Right hindlimb (tissue), 1 donor: ENCODE data around the gene UBA52.
"Not testable (repeated sequence)": the region's sequence is repeated elsewhere in the genome, so short reads cannot be mapped to it uniquely, and the experiment has no call there.

ENCODE experiments used
- DNase-seq: peaks from one replicate; pipeline ENCODE4 v3.0.0-alpha.2; 2018

UBA52 gene

GRCh38 chr19:18593367-18594095 lies 21.9 kb downstream of the UBA52 start:
- DNase-seq: no peak

DNA sequence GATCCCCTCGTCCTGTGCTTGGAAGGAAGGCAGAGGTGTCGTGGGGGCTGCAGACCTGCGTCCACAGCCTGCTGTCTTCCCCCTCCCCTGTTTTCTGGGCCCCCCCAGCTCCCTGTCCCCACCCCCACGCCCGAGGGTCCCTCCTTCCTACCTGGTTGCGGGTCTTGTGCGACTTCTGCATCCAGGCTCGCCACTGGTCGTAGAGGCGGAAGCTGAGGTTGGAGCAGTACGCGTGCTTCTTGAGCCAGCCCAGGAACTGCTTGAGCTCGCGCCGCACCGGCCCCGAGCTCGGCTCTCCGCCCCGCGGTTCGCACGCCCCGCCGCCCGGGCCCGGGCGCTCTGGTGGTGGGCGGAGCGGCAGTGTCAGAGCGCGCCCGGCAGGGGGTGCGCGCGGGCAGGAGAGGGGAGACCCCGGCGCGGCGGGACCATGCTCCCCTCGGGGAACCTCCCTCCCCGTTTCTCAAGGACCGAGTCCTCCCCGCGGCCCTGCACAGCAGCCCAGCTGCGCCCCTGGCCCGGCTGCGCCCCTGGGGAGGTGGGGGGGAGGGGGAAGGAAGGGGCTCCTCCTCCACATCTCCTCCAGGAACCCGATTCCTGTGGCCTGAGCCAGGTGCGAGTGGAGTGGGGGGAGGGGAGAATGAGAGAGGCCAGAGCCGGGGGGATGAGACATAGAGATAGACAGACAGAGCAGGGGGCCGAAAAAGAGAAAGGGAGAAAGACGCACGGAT lies 22.6 kb downstream of the UBA52 start:
- peak; percentile 87 for DNase-seq

GRCh38 chr19:18594824-18595373 lies 23.2 kb downstream of the UBA52 start:
- DNase-seq: peak; percentile 78

GRCh38 chr19:18595475-18595874 lies 23.8 kb downstream of the UBA52 start:
- no peak for DNase-seq

- no peak for DNase-seq
These were observed 25.1 kb downstream of the UBA52 start for GRCh38 chr19:18596752-18597157.

DNA sequence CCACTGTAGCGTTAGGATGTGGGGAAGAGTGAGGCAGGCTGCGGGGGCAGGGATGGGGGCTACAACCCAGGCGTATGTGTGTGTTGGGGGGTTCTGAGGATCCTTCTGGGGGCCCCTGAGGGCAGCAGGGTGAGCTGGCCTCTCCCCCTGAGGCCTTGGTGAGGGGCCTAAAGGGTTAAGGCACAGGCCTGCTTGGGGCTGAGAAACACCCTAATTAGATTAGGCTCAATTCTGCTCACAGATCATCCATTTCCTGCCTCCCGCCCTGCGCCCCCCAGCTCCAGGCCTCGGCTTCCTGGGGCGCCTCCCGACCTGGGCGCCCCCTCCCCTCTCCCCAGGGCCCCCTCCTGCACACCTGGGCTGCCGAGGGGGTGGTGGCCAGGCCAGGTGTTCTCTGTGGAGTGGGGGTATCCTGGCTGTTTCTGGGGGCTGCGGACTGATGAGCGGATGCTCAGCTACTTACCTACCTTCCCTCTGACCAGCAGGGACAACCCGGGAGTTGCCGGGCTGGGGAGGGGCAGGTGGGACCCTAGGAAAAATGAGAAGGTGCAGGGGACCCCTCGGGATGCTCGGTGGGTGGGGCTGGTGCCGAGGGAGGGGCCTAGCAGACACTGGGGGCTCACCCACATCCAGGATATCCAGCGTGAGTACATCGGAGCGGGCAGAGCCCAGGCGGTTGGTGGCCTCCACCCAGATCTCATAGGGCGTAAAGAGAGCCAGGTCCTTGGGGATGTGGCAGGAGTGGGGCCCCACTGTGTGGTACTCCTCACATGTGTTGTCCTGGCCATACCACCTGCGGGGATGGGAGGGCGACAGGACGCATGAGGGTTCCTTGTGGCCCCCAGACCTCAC lies 26.4 kb downstream of the UBA52 start:
- no peak for DNase-seq

GRCh38 chr19:18599485-18599884 lies 27.8 kb downstream of the UBA52 start:
- no peak for DNase-seq

DNA sequence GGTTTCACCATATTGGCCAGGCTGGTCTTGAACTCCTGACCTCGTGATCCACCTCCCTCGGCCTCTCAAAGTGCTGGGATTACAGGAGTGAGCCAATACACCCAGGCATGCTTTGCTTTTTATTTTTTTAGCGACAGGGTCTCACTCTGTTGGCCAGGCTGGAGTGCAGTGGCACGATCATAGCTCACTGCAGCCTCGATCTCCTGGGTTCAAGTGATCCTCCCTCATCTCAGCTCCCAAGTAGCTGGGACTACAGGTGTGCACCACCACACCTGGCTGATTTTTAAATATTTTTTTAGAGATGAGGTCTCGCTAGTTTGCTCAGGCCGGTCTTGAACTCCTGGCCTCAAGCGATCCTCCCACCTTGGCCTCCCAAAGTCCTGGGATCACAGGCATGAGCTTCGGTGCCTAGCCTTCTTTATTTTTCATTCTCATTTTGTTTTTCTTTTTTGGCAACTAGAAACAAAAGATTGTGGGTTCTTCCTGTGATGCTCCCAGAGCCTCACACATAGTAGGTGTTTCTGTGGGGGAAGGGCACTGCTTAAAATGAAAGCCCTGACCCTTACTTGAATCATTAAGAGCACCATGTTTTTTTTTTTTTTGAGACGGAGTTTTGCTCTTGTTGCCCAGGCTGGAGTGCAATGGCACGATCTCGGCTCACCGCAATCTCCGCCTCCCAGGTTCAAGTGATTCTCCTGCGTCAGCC lies 29.2 kb downstream of the UBA52 start:
- DNase-seq: not testable (repeated sequence)

- DNase-seq: no peak
These were observed 30.2 kb downstream of the UBA52 start for GRCh38 chr19:18601875-18602274.

DNA sequence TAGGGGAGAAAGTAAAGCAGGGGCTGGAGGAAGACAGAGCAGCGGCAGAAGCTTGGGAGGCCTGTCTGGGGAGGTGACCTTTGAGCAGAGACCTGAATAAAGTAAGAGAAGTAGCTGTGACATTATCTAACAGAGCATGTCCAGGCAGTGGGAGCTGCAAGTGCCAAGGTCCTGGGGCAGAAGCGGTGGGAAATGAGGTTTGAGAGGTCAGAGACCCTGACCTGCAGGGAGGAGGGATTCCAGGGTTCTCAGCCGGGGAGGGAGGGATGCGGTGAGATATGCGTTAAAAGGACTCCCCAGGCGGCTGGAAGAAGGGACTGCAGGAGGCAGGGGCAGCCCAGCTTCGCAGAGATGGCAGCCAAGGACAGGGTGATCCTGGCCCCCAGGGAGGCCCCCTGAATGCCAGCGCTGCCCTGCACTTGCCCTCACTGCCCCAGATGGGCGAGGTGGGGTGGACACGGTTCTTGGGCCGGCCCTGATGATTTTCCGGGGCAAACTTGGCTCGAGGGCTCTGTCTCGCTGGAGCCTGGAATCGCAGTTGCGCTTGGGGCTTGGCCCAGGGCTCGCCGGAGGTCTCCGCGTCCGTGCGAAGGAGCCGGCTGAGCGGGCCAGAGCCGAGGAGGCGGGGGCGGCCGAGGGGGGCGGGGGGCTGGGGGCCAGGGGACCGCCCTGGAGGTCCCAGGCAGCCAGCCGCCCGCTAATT lies 31.7 kb downstream of the UBA52 start:
- no peak for DNase-seq

DNA sequence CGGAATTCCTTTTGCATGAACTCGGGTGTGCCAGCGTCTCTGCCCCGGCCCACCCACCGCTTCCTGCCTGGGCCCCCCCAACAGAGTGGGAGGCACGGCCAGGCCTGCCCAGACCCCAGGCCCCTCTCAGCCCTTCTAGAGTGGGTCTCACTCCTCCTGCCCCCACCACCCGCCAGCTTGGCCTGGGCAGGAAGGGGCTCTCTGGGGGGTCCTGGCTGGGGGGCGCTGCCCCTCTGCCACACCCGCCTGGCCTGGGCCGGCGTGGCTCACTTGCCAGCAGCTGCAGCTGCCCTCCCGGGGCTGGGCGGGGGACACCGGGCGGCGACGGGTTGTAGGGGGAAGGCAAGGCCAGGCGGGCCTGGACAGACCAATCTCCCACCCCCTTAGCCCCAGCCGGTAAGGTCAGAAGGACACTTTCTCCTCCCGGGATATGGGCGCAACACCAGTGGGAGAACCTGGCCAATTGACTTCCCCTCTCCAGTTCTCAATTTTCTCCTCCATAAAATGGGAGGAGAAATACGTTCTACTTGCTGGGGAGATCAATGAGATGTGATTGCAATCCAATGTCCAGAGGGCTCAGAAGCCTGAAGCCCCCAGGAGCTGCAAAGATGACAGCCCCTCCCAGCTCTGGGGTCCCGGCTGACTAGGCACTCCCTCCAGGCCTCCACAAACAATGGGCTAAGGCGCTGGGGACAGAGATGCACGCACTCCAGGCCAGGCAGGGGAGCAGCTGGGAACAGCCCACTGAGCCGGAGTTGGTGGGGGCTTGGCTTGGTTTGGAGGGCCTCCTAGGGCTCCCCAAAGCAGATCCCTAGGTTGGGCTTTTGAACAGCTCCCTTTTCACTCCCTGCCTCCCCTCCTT lies 32.5 kb downstream of the UBA52 start:
- DNase-seq: no peak

DNA sequence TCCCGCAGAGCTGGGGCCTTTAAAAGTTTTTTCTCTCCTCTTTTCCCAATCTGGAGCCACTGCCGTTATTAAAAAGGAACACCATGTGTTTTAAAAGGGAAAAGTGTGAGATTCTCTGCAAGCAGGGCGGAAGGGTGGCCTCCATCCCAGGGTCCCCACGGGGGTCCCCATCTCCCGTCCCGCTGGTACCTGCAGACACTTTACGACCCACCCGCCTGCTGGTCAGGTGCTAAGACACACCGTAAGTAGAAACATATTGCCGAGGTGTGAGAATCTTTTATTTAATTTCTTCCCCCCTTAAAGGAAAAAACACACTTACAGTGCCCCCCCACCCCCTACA lies 33.1 kb downstream of the UBA52 start:
- DNase-seq: no peak

- no peak for DNase-seq
These were observed 33.5 kb downstream of the UBA52 start for GRCh38 chr19:18605196-18605545.

- no peak for DNase-seq
These were observed 34.1 kb downstream of the UBA52 start for GRCh38 chr19:18605546-18606280.

DNA sequence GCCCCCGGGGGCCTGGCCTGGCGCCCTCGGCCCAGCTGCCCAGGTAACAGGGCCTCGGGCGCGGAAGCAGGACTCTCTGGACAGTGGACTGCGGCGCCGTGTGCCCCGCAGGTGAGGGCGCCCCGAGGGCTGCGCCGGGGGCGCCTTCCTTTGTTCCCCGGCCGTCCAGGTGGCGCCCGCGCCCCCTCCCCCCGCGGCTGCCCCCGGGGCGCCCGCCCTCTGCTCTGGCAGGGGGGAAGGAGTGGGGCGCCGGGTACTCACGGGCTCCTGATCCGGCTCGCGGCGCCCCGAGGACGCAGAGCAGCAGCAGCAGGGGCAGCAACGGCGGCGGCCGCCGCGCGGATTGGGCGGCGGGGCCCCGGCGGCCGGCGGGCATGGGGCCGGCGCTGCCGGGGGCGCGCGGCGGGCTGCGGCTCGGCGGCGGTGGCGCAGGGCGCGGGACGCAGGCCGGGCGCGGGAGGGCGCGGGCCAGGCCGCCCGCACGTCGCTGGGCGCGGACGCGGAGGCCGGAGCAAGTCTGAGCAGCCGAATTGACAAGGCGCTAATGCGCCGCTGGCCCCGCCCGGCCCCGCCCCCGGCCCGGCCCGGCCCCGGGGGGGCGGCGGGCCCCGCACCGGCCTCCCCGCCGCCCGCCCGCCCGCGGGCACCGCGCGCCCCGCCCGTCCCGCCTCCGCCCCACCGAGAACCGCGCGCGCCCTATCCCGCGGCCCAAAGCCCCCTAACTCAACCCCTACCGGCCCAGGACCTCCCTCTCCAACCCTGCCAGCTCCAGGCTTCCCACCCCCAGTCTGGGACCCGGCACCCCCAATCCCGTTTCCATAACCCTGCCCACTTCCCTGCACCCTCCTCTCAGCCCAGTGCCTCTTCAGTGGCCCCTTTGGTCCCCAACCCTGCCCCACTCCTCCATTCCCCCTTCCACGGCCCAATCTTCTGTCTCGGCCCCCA lies 34.9 kb downstream of the UBA52 start, which contains the start of gene CRLF1:
TSS of gene CRLF1 (minus strand) at position 519 of the 945 bp plus-strand sequence. CDS start at position 376, 143 bp downstream.
- no peak for DNase-seq

DNA sequence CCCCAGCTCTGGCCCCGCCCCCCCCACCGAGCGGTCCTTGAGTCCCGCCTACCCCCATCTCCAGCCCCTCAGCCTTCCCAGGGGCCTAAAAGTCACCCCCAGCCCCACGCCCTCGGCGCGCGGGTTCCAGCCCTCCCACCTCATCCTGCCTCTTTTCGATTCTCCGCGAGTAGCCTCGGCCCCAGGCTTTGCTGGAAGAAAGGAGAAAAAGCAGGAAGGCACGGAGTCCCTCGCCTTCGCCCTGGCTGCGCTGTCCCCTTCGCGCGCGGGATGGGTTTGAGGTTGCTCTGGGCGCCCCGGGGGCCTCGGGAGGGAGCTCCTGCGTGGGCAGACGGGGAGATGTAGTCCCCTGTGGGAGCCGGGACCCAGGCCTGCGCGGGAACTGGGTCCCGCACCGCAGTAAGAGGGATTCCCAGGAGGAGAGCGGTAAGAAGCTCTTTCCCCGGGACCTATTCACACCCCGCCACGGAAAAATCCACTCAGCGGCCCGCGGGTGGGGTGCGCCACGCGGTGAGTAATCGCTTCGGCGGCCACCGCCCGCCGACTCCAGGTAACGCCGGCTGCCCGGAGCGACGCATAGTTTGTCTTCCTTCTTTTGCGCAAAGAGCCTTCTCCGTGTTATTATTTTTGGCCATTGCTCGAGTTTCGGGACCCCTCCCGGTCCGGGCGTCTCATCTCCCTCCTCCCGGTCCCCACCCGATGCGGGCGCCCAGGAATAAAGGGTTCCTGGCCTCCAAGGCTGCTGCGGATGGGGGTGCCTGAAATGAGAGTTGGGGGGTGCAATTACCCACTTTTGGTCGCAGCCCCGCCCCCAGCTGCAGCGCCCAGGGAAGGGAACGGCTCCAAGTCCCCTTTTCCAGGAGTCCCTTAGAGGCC lies 35.8 kb downstream of the UBA52 start:
- DNase-seq: no peak

- DNase-seq: no peak
These were observed 36.6 kb downstream of the UBA52 start for GRCh38 chr19:18608102-18608804.
